K562 (cell line): Measurements from ENCODE around the gene ASPHD2. TPM values are rescaled to one million over a fixed set of nuclear protein-coding genes. Genes with fewer than 3 reads are reported as not detected.

Source experiments
- BCOR ChIP-seq: fragments of 450-650 bp; IDR thresholded peaks from 2 replicates; pipeline ENCODE4 v1.6.1; 2016
- BRD9 ChIP-seq: fragments of 450-650 bp; IDR thresholded peaks from 2 replicates; pipeline ENCODE4 v1.6.1; 2018; ENCODE audit warnings: low read depth; ENCODE audit not compliant: partially characterized antibody
- CBX2 ChIP-seq: fragments of 200-600 bp; sonication (generic); IDR thresholded peaks from one replicate; pipeline ENCODE4 v1.6.1; 2012; ENCODE audit warnings: mild to moderate bottlenecking, low read length, inconsistent platforms; ENCODE audit not compliant: insufficient read depth, poor library complexity, severe bottlenecking
- CCNT2 ChIP-seq: IDR thresholded peaks from 2 replicates; pipeline ENCODE4 v1.6.1; 2011; ENCODE audit warnings: borderline replicate concordance, low read depth, mild to moderate bottlenecking, moderate library complexity, mixed read lengths, low read length; ENCODE audit not compliant: insufficient read length; ENCODE audit errors: extremely low read depth
- DDX20 ChIP-seq: fragments of 450-650 bp; IDR thresholded peaks from 2 replicates; pipeline ENCODE4 v1.6.1; 2016; ENCODE audit warnings: missing genetic modification characterization, low read depth, mild to moderate bottlenecking, missing compliant biosample characterization, moderate library complexity
- E2F6 ChIP-seq, 2 experiments: IDR thresholded peaks; 2 replicates each; pipeline ENCODE4 v1.6.1; 2011; ENCODE audit warnings: borderline replicate concordance in 1 of 2, control low read depth in 1 of 2, low read depth in 1 of 2, low read length in 1 of 2, mild to moderate bottlenecking in 1 of 2, mixed read lengths in 1 of 2, moderate library complexity in 1 of 2; ENCODE audit not compliant: insufficient read depth in 1 of 2, insufficient read length in 1 of 2, poor library complexity in 1 of 2, severe bottlenecking in 1 of 2; ENCODE audit errors: extremely low read depth in 1 of 2
- E2F8 ChIP-seq: fragments of 450-650 bp; IDR thresholded peaks from 2 replicates; pipeline ENCODE4 v1.7.1; 2018; ENCODE audit warnings: mild to moderate bottlenecking, low read depth; ENCODE audit not compliant: partially characterized antibody
- EGR1 ChIP-seq: fragments of 450-650 bp; conservative IDR thresholded peaks from 2 replicates; pipeline ENCODE4 v1.6.1; 2017; ENCODE audit warnings: mild to moderate bottlenecking
- HDAC2 ChIP-seq: fragments of 450-650 bp; IDR thresholded peaks from 2 replicates; pipeline ENCODE4 v1.6.1; 2016; ENCODE audit warnings: mild to moderate bottlenecking
- HLTF ChIP-seq: fragments of 450-650 bp; IDR thresholded peaks from 2 replicates; pipeline ENCODE4 v1.6.1; 2016
- ID3 ChIP-seq, 2 experiments: fragments of 250-450 bp in 1 of 2; fragments of 450-650 bp in 1 of 2; sonication (Bioruptor Pico) in 1 of 2; IDR thresholded peaks; 2 replicates each; pipeline versions ENCODE4 v1.6.1 to v1.8.0; 2016 to 2021; ENCODE audit warnings: mild to moderate bottlenecking in 2 of 2, moderate library complexity in 2 of 2, missing compliant biosample characterization in 1 of 2, missing genetic modification characterization in 1 of 2
- NCOA4 ChIP-seq: fragments of 450-650 bp; IDR thresholded peaks from 2 replicates; pipeline ENCODE4 v1.6.1; 2018; ENCODE audit warnings: mild to moderate bottlenecking; ENCODE audit not compliant: partially characterized antibody
- NFATC3 ChIP-seq: fragments of 450-650 bp; IDR thresholded peaks from 2 replicates; pipeline ENCODE4 v1.6.1; 2017; ENCODE audit warnings: mild to moderate bottlenecking
- NRF1 ChIP-seq, 2 experiments: fragments of 450-650 bp; IDR thresholded peaks in 1 of 2; conservative IDR thresholded peaks in 1 of 2; 2 replicates each; pipeline ENCODE4 v1.6.1; 2014; ENCODE audit warnings: mild to moderate bottlenecking in 2 of 2
- PTRF ChIP-seq: fragments of 450-650 bp; IDR thresholded peaks from 2 replicates; pipeline ENCODE4 v1.6.1; 2016; ENCODE audit warnings: mild to moderate bottlenecking, missing genetic modification characterization, missing compliant biosample characterization
- SMAD2 ChIP-seq: fragments of 150-350 bp; IDR thresholded peaks from 2 replicates; pipeline ENCODE4 v1.6.1; 2014; ENCODE audit warnings: low read depth, mild to moderate bottlenecking, low read length
- TFAP4 ChIP-seq: sonication (generic); formaldehyde crosslinking; IDR thresholded peaks from 2 replicates; pipeline ENCODE4 v1.8.0; 2022; ENCODE audit warnings: missing genetic modification reagents, mild to moderate bottlenecking, moderate library complexity, borderline replicate concordance
- ZFX ChIP-seq: sonication (generic); formaldehyde crosslinking; IDR thresholded peaks from 2 replicates; pipeline ENCODE4 v1.8.0; 2022; ENCODE audit warnings: mild to moderate bottlenecking, missing genetic modification reagents, moderate library complexity
- ZNF175 ChIP-seq: fragments of 200-800 bp; sonication (Bioruptor generic); IDR thresholded peaks from 2 replicates; pipeline ENCODE4 v1.6.1; 2016; ENCODE audit warnings: low read depth, mild to moderate bottlenecking, missing genetic modification characterization, missing compliant biosample characterization
- ZNF24 ChIP-seq: fragments of 450-650 bp; IDR thresholded peaks from 2 replicates; pipeline ENCODE4 v1.6.1; 2016
- ZSCAN32 ChIP-seq: fragments of 450-650 bp; formaldehyde crosslinking; IDR thresholded peaks from 2 replicates; pipeline ENCODE4 v1.4.0; 2020; ENCODE audit warnings: mild to moderate bottlenecking, moderate library complexity
- polyA plus RNA-seq, 8 experiments: library from polyadenylated mRNA; depleted of rRNA in 4 of 8; stranded (reverse) in 5 of 8; unstranded in 3 of 8; fragments of >200 nt; fragmentation: Nextera tagmentation in 2 of 8; fragmentation: Illumina TruSeq in 1 of 8; extraction: Ambion mirVana in 2 of 8; extraction: Trizol in 1 of 8; gene quantifications; 2 replicates each; pipeline versions ENCODE4 v1.2.1 to v1.2.3, GENCODE V29; 2011 to 2014; ENCODE audit warnings: inconsistent platforms in 1 of 8, missing spikeins in 1 of 8
- total RNA-seq, 7 experiments: library from RNA; depleted of rRNA in 6 of 7; stranded (reverse); fragments of >200 nt in 6 of 7; fragmentation: Illumina TruSeq in 2 of 7; extraction: Trizol in 2 of 7; gene quantifications; 2 replicates each; pipeline versions ENCODE4 v1.2.1 to v1.2.3, GENCODE V29; 2011 to 2021; ENCODE audit warnings: low replicate concordance in 1 of 7

The ASPHD2 gene
- total and polyA plus RNA-seq, 9 of the 15 experiments (the other 6 are each of a cell fraction or from before 2014, with no cell fraction given): 0.18 to 0.64 (median 0.36) TPM

GRCh38 chr22:26483439-26484359 is 54.6 kb downstream of the ASPHD2 start, which contains the start of the genes HPS4 and SRRD (continued):
- TF ChIP-seq PTRF: no peak
- no peak for TF ChIP-seq CBX2
- TF ChIP-seq BCOR: peak; percentile 100
- no peak for TF ChIP-seq E2F8
- TF ChIP-seq TFAP4 (CRISPR knock-in tag): peak; percentile 86
- no peak for TF ChIP-seq ZSCAN32
- TF ChIP-seq E2F6 (IDR thresholded peaks at IDR 0.05; ENCODE audit: borderline replicate concordance in 1 of 2, extremely low read depth in 1 of 2, insufficient read depth in 1 of 2, insufficient read length in 1 of 2, low read depth in 1 of 2, low read length in 1 of 2, poor library complexity in 1 of 2, severe bottlenecking in 1 of 2): peak; percentile 32 to 63
- peak; percentile 55 for TF ChIP-seq BRD9
- TF ChIP-seq HLTF: no peak
- TF ChIP-seq ZNF175 (CRISPR knock-in tag): no peak
- TF ChIP-seq DDX20 (tag): no peak
- peak; percentile 33; the same call in 1 of the 2 replicates for TF ChIP-seq ZNF24
- TF ChIP-seq NCOA4: peak; percentile 79
- peak; percentile 83 for TF ChIP-seq ZFX (CRISPR knock-in tag)
- peak; percentile 81 for TF ChIP-seq CCNT2
- no peak for TF ChIP-seq ID3 (CRISPR knock-in tag; IDR thresholded peaks at IDR 0.05)
- TF ChIP-seq ID3 (tag; IDR thresholded peaks at IDR 0.05): 0 out of 2 replicates have a peak, but pooled peaks have one; percentile 47
- no peak for TF ChIP-seq NFATC3
- peak; percentile 75 for TF ChIP-seq EGR1
- TF ChIP-seq HDAC2: peak; percentile 100
- TF ChIP-seq SMAD2: no peak
- peak; percentile 83 to 85 for TF ChIP-seq NRF1 (conservative IDR thresholded peaks at IDR 0.05 in 1 of 2, IDR thresholded peaks at IDR 0.05 in 1 of 2)
